Stimulated activated CD4-positive, alpha-beta T cell treated with anti-CD3 and anti-CD28 coated beads, Interleukin-15, amount 100 ng/mL, for 1 hour (primary cell): Measurements from ENCODE around the gene MOB1A.
A peak's percentile ranks its signal among the peaks of the same experiment; 100 is the strongest.
"Not testable (repeated sequence)": the region's sequence is repeated elsewhere in the genome, so short reads cannot be mapped to it uniquely, and the experiment has no call there.

ENCODE experiments used
- DNase-seq, 2 donors: peaks; one replicate each; pipeline ENCODE4 v3.0.0-alpha.2; 2020; ENCODE audit warnings: low read depth in 1 of 2, low spot score in 1 of 2

The MOB1A gene

GRCh38 chr2:74149570-74150319 is 28.9 kb downstream of the MOB1A start:
- DNase-seq = no peak

DNA sequence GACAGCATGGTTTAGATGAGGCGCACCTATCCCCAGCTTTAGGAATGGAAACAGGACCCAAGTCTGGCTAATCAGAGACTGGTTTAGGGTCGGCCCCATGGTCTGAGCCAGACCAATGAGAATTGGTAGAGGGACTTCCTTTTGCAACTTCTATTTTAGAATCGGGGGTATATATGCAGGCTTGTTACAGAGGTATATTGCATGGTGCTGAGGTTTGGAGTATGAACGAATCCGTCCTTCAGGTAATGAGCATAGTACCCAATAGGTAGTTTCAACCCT is 29.5 kb downstream of the MOB1A start:
- no peak for DNase-seq

DNA sequence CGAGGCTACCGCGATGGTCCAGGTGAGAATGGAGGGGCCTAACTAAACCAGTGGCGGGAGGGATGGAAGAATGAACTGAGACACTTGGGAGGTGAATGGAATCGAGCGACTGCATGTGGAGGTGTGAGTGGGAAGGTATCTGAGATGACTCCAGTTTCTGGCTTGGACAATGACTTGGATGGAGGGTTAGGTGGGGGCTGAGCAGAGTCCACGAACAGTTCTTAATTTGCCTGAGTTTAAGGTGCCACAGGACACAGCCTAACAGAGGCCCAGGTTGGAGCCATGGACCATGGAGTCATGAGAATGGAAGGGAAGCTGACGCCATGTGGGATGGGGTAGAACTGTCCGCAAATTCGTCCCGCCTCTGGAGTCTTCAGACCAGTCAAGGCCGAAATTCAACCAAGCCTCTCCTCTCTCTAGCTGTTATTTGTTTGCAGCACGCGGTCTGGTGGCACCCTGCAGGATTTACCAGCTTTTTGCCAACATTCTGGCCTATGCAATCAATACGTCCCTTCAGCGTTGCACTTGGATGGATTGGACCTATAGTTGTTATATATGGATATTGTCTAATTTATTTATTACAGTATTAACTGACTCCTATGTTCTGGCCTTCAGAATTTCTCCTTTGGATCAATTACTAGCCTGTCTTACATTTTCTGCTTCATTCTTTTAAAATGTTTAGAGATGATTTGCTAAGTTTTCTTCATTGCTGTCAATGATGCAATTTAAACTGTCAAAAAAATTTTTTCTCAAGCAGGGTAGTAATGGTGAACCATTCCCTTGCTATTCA is 30.0 kb downstream of the MOB1A start:
- DNase-seq = no peak

DNA sequence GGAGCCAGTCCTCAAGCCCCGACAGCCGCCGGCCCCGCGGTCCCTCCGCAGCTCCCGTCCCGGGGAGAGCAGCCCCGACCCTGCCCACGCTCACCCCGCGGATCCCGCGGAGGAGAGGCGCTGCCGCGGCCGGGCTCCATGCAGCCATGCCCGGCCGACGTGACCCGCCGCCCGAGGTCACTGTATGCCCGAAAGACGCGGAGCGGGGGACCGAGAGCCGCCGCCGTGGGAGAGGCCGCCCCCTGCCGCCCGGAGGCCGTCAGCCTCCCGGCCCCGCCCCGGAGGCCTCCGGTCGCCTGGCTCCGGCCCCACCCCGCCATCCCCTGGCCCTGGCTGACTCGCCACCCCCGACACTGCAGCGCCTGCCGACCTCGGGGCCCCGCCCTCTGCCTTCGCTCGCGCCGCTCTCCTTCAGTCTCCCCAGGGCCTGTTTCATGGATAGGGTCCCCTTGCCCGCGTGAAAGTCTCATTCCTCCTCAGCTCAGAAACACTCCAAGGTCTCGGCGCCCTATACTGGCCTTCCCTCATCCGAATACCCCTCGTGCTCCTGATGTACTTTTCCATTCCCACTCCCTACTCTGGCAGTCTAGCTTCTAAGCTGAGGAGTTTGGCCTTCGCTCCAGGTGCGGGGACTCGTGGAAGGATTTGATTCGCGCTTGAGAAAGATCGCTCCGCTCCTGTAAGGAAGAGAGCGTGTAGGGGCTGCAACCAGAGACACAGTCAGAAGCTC is 30.8 kb downstream of the MOB1A start, which contains the start of gene BOLA3:
Gene BOLA3 (minus strand): TSS at position 186 of the 730 bp plus-strand sequence. CDS start 38 bp downstream, at position 148.
- DNase-seq = peak; percentile 63 to 79

GRCh38 chr2:74146929-74147726 is 31.6 kb downstream of the MOB1A start:
- no peak for DNase-seq

- DNase-seq = no peak
Observed at GRCh38 chr2:74142340-74142739, 36.3 kb downstream of the MOB1A start.

DNA sequence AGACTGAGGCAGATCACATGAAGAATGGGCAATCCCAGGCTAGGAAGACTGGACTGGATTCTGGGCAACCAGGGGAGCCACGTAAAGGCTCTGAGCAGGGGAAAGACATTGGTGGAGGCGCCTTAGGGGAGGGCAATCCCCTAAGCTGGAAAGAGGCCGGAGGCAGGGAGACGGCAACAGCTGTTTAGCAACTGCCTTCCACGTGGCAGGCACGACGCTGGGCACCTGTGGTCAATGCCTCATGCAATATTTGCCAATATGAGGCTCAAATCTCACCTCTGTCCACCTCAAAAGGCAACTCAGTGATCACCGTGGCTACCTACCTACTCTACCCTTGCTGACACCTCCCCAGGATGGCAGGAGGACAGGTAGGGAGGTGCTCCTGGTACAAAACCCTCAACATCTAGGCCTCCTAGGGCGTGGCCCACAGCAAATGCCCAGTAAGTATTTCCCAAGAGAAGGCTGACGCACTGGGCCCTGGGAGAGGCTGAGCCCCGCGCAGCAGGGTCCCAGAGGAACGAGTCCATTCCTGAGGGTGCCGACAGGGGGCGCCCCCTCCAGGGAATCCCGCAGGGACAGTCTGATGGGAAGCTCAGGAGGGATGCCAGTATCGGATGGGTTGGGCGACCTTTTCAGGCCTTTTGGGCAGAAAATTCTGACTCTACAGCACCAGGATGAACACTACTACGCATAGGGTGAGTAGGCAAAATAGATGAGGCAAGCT is 39.9 kb downstream of the MOB1A start:
- no peak for DNase-seq

- no peak for DNase-seq
Observed at GRCh38 chr2:74137651-74138599, 40.8 kb downstream of the MOB1A start.

- no peak for DNase-seq
Observed at GRCh38 chr2:74131901-74132300, 46.8 kb downstream of the MOB1A start.

DNA sequence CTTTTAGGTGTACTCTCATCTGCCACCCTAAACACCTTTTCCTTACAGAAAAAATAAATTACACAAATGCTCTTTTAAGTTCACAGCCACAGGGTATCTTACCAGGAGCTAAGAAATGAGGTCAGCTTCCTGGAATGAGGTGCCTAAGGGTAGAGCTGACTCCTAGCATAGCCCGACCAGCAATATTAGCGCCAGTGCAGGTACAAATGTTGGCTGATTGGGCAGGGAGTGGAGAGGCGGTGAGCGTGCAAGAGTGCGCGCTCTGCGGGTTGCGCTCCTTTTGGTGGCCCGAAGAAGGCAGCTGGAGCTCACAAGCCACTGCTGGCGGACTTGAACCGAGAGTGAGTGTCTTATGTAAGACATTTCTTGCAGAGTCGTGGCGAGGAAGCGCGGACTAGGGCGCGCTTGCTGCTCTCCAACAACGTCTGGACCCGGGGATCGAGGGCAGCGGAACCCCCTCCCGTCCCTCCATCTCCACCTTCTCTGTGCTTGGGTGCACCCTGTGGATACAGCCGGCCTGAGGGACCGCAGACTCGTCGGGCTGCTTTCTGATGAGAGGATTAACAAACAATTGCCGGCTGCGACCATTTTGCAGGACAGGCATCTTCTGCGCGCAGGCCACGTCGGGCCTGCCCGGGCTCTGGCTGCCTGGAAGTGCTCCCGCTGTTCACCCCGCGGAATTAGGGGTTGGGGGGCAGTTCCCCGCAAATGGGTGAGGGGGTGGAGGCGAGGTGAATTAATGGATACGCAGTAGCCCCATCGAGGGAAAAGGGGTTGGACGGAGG is 48.3 kb downstream of the MOB1A start:
- no peak for DNase-seq

- DNase-seq = no peak
Observed at GRCh38 chr2:74128206-74128605, 50.5 kb downstream of the MOB1A start.

DNA sequence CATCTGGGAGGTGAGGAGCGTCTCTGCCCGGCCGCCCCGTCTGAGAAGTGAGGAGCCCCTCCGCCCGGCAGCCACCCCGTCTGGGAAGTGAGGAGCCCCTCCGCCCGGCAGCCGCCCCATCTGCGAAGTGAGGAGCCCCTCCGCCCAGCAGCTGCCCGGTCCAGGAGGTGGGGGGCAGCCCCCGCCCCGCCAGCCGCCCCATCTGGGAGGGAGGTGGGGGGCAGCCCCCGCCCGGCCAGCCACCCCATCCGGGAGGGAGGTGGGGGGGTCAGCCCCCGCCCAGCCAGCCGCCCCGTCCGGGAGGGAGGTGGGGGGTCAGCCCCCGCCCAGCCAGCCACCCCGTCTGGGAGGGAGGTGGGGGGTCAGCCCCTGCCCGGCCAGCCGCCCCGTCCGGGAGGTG is 54.7 kb downstream of the MOB1A start:
- DNase-seq = not testable (repeated sequence)

- not testable (repeated sequence) for DNase-seq
Observed at GRCh38 chr2:74121846-74122245, 56.8 kb downstream of the MOB1A start.

GRCh38 chr2:74119912-74120825 is 58.5 kb downstream of the MOB1A start:
- DNase-seq = peak; percentile 71 to 79

- no peak for DNase-seq
Observed at GRCh38 chr2:74119339-74119738, 59.3 kb downstream of the MOB1A start.

- DNase-seq = no peak
Observed at GRCh38 chr2:74111380-74111779, 67.3 kb downstream of the MOB1A start.

- DNase-seq = no peak
Observed at GRCh38 chr2:74110537-74110936, 68.1 kb downstream of the MOB1A start.
